Kidney (tissue), 14 donors: ENCODE data around the gene LZTS3. TPM values are rescaled to one million over a fixed set of nuclear protein-coding genes. Genes with fewer than 3 reads are reported as not detected.
"Not testable (repeated sequence)": the region's sequence is repeated elsewhere in the genome, so short reads cannot be mapped to it uniquely, and the experiment has no call there.

Source experiments
- DNase-seq, 5 donors: peaks; one replicate each; pipeline ENCODE4 v3.0.0-alpha.2; 2013 to 2020
- FAIRE-seq: peaks from 2 replicates; lab custom pipeline; 2012; peaks lifted over from hg19 to GRCh38; lab: Jason Lieb, UNC
- H3K27ac ChIP-seq, 2 donors: one replicate each; pipeline ENCODE4 v1.7.0; 2013; ENCODE audit warnings: low read depth in 2 of 2, low read length in 2 of 2, inconsistent platforms in 1 of 2
- H3K27me3 ChIP-seq: one replicate; pipeline ENCODE4 v1.7.1; 2013; ENCODE audit warnings: low read length, inconsistent platforms; ENCODE audit not compliant: control insufficient read depth, insufficient read depth
- H3K36me3 ChIP-seq, 3 donors: one replicate each; pipeline versions ENCODE4 v1.7.0 to v1.7.1; 2013; ENCODE audit warnings: low read length in 3 of 3, control low read depth in 1 of 3, inconsistent platforms in 1 of 3; ENCODE audit not compliant: insufficient read depth in 3 of 3, control insufficient read depth in 2 of 3
- H3K4me1 ChIP-seq, 3 donors: one replicate each; pipeline versions ENCODE4 v1.7.0 to v1.7.1; 2013; ENCODE audit warnings: low read length in 3 of 3, inconsistent platforms in 1 of 3, low read depth in 1 of 3; ENCODE audit not compliant: control insufficient read depth in 2 of 3, insufficient read depth in 2 of 3
- H3K4me3 ChIP-seq, 3 donors: one replicate each; pipeline versions ENCODE4 v1.7.0 to v1.8.1; 2013; ENCODE audit warnings: low read length in 3 of 3, control low read depth in 1 of 3, inconsistent platforms in 1 of 3
- H3K9ac ChIP-seq, 3 donors: one replicate each; pipeline versions ENCODE4 v1.7.0 to v1.7.1; 2013; ENCODE audit warnings: low read length in 3 of 3, control low read depth in 1 of 3, inconsistent platforms in 1 of 3
- H3K9me3 ChIP-seq, 3 donors: one replicate each; pipeline versions ENCODE4 v1.7.0 to v1.7.1; 2013; ENCODE audit warnings: low read length in 3 of 3, control low read depth in 1 of 3, inconsistent platforms in 1 of 3; ENCODE audit not compliant: control insufficient read depth in 2 of 3, insufficient read depth in 1 of 3
- intact Hi-C: fragments of 100-400 bp; cut with DNase I; formaldehyde crosslinking; loops from one replicate; pipeline ENCODE4 v1.11.1; 2022
- polyA plus RNA-seq: library from polyadenylated mRNA; stranded (reverse); fragments of 350-450 nt; fragmentation: Illumina TruSeq; extraction: RNeasy Lipid Tissue Mini Kit (QIAGEN cat#74804); gene quantifications from one replicate; pipeline ENCODE4 v1.2.3, GENCODE V29; 2014; ENCODE audit warnings: low read depth, low replicate concordance; ENCODE audit not compliant: insufficient read depth
- total RNA-seq: library from RNA; stranded (reverse); fragmentation: NEBNext Ultra II Directional; extraction: Animal tissue kit (Norgen Biotek cat#: 25700); gene quantifications from one replicate; pipeline ENCODE4 v1.2.1, GENCODE V29; 2021
- TF ChIP-seq, protein P1 (sequence below): IDR thresholded peaks from 3 replicates; pipeline ENCODE4 v1.5.1; 2012; ENCODE audit warnings: mild to moderate bottlenecking, moderate library complexity, borderline replicate concordance; ENCODE audit not compliant: insufficient read depth; ENCODE audit errors: extremely low read depth
- donor health status: control.
- donor health status: control.
- donor health status: control.
- donor health status: control.
- donor health status: control.
- donor health status: DM: yes; HTN: yes; CAD: no.
- donor health status: Normal renal cell carcinoma (clear cell type).

Gene LZTS3
- total and polyA plus RNA-seq, 2 donors from 2014 or later, result 20.0 to 23.0 TPM

DNA sequence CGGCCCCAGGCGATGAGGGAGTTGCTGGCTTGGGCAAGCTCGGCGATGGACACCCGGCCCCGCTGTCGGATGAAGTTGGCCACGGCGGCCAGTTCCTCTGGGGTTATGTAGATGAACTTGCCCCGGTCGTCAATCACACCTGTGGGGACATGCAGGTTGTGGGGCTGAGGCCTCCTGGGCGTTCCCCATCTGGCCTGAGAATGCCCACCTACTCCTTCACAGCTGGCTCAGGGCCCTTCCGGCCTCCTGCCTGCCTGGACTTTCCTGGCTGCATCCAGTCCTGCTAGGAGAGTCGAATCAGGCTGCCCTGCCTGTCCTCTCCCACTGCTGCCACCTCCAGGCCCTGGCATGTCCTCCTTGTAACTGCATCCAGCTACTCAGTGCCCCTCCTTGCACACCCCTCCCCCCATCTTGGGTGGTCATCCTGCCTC, 17.3 kb upstream of the LZTS3 start:
- Histone ChIP-seq H3K9ac (no peak overlapping the region), H3K9me3 (no peaks in the 10 kb centered on the region), H3K27ac (no peak overlapping the region), H3K27me3 (no peaks in the 10 kb centered on the region), H3K4me1 (no peaks in the 10 kb centered on the region), H3K4me3 (no peak overlapping the region), H3K36me3 (peaks cover 2 to 29% (median 28%) of the 10 kb centered on the region in 3 donors)
- FAIRE-seq (no peak), DNase-seq (peak in 1 of 5 donors; percentile 73)
- intact Hi-C loops, result no loop called here
- TF ChIP-seq, protein P1, sequence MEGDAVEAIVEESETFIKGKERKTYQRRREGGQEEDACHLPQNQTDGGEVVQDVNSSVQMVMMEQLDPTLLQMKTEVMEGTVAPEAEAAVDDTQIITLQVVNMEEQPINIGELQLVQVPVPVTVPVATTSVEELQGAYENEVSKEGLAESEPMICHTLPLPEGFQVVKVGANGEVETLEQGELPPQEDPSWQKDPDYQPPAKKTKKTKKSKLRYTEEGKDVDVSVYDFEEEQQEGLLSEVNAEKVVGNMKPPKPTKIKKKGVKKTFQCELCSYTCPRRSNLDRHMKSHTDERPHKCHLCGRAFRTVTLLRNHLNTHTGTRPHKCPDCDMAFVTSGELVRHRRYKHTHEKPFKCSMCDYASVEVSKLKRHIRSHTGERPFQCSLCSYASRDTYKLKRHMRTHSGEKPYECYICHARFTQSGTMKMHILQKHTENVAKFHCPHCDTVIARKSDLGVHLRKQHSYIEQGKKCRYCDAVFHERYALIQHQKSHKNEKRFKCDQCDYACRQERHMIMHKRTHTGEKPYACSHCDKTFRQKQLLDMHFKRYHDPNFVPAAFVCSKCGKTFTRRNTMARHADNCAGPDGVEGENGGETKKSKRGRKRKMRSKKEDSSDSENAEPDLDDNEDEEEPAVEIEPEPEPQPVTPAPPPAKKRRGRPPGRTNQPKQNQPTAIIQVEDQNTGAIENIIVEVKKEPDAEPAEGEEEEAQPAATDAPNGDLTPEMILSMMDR, result no peak

DNA sequence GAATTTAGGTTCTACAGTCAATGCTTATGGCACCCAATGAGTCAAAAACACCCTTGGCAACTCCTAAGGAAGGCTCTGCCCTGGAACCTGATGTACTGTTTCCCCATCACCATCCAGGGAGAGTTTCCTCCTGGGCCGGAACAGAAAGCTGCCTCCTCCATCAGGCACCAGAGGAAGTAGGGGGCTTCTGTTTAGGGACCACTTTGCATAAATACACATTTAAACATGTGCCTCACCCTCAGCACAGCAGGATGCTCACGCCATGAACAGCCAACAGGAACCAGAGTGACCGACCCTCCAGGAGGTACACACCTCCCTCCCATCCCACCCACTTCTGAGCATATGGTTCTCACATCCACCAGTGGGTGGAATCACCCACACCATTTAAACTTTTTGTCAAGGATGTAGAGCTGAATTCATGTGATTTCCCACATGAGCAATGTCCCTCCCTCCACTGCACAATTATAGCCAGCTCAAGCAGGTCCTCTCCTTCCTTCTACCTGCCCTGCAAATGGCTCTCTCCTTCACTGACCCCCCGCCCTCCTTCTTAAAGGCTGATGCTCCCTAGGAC, 16.3 kb upstream of the LZTS3 start:
- H3K9me3 ChIP-seq, result no peaks in the 10 kb centered on the region
- H3K9ac ChIP-seq, result no peak overlapping the region
- FAIRE-seq, result no peak
- TF ChIP-seq, protein P1, result no peak
- H3K36me3 ChIP-seq, result peaks cover 2 to 21% (median 20%) of the 10 kb centered on the region in 3 donors
- no peaks in the 10 kb centered on the region for H3K4me1 ChIP-seq
- intact Hi-C loops, result no loop called here
- H3K27me3 ChIP-seq, result no peaks in the 10 kb centered on the region
- H3K27ac ChIP-seq, result no peak overlapping the region
- H3K4me3 ChIP-seq, result no peak overlapping the region
- peak in 1 of 5 donors; percentile 29 for DNase-seq

DNA sequence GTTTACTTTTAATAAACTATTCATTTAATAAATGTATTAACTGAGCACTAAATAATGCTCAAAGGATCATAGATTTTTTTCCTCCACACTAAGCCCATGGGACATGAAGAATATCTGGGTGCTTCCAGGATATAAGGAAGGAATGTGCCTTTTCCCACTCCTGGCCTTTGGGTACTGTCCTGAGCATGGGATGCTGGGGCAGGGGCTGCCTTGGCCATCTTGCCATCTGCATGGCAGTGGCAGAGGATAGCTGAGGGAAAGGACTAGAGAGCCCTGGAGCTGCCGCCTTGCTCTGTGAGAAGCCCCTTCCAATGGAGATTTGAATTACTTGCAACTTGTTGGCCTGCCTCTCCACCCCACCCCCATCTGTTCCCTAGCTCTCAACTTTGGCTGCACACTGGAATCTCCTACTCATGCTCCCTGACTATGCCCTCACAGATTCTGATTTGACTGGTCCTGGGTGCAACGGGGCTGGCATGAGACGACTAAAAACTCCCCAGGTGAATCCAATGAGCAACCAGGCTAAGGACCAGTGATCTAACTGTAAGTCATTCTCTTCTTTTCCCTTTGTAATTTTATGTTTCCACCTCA, 15.6 kb upstream of the LZTS3 start:
- no peaks in the 10 kb centered on the region for H3K27me3 ChIP-seq
- intact Hi-C loops, result no loop called here
- no peak for FAIRE-seq
- H3K36me3 ChIP-seq, result peaks cover 2 to 15% (median 15%) of the 10 kb centered on the region in 3 donors
- no peak overlapping the region for H3K4me3 ChIP-seq
- no peak overlapping the region for H3K9ac ChIP-seq
- no peaks in the 10 kb centered on the region for H3K4me1 ChIP-seq
- H3K9me3 ChIP-seq, result no peaks in the 10 kb centered on the region
- DNase-seq, result peak in 1 of 5 donors; percentile 32
- TF ChIP-seq, protein P1, result no peak
- no peak overlapping the region for H3K27ac ChIP-seq

DNA sequence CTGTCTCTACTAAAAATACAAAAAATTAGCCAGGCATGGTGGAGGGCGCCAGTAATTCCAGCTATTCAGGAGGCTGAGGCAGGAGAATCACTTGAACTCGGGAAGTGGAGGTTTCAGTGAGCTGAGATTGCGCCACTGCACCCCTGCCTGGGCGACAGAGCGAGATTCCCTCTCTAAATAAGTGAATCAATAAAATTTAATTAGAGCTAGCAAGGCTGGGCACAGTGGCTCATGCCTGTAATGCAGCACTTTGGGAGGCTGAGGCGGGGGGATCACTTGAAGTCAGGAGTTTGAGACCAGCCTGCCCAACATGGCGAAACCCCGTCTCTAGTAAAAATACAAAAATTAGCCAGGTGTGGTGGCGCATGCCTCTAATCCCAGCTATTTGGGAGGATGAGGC, 14.5 kb upstream of the LZTS3 start:
- H3K27ac ChIP-seq, H3K9me3 ChIP-seq, H3K27me3 ChIP-seq, FAIRE-seq, H3K4me1 ChIP-seq, H3K9ac ChIP-seq, intact Hi-C loops, H3K4me3 ChIP-seq: not testable (repeated sequence)
- peaks cover 2 to 12% (median 11%) of the 10 kb centered on the region in 3 donors for H3K36me3 ChIP-seq
- DNase-seq, result peak in 1 of 5 donors; percentile 51
